Measurements from ENCODE around the gene TNFAIP3.

- no peak for TF ChIP-seq POLR2A (IDR thresholded peaks at IDR 0.05; ENCODE audit: low read depth)
- no peak for TF ChIP-seq CTCF (IDR thresholded peaks at IDR 0.05)
- no peak for TF ChIP-seq EP300 (IDR thresholded peaks at IDR 0.05)
Measured at GRCh38 chr6:137818440-137818839, 48.6 kb upstream of the TNFAIP3 start.

Measured in esophagus muscularis mucosa (tissue), 4 donors.